Choroid plexus epithelial cell (primary cell): ENCODE measurements around the gene NKG7.

ENCODE experiments used
- DNase-seq: peaks from one replicate; pipeline ENCODE4 v3.0.0-alpha.2; 2010; ENCODE audit warnings: low read depth
- H3K4me3 ChIP-seq: 2 replicates; pipeline ENCODE4 v1.5.1; 2011; ENCODE audit warnings: low read depth, mild to moderate bottlenecking, control low read depth, low read length, moderate library complexity
- TF ChIP-seq, protein P1 (sequence below): conservative IDR thresholded peaks from 2 replicates; pipeline ENCODE4 v1.5.1; 2011; ENCODE audit warnings: low read depth, mild to moderate bottlenecking, control low read depth, inconsistent platforms, low read length, moderate library complexity

The NKG7 gene

GRCh38 chr19:51371186-51371690 is 1.2 kb downstream of the NKG7 start:
- DNase-seq, result no peak
- H3K4me3 ChIP-seq, result no peak overlapping the region
- TF ChIP-seq, protein P1, sequence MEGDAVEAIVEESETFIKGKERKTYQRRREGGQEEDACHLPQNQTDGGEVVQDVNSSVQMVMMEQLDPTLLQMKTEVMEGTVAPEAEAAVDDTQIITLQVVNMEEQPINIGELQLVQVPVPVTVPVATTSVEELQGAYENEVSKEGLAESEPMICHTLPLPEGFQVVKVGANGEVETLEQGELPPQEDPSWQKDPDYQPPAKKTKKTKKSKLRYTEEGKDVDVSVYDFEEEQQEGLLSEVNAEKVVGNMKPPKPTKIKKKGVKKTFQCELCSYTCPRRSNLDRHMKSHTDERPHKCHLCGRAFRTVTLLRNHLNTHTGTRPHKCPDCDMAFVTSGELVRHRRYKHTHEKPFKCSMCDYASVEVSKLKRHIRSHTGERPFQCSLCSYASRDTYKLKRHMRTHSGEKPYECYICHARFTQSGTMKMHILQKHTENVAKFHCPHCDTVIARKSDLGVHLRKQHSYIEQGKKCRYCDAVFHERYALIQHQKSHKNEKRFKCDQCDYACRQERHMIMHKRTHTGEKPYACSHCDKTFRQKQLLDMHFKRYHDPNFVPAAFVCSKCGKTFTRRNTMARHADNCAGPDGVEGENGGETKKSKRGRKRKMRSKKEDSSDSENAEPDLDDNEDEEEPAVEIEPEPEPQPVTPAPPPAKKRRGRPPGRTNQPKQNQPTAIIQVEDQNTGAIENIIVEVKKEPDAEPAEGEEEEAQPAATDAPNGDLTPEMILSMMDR, result no peak

DNA sequence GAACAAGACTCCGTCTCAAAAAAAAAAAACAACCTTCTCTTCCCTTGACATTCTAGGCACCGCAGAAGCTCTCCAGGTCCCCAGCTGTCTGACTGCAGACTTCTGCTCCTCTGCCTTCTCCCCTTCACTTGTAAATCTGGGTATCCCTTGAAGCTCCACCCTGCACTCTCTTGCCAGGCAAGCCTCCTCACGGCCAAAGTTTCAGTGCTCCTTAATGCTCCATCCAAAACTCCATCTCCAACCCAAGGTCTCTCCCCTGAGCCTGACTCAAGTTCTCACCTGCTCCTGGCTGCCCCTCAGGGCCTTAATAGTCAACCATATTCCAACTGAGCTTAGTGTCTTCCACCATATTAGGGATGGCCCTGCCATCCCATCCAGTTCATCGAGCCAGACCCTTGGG is 2.2 kb downstream of the NKG7 start:
- TF ChIP-seq, protein P1, result no peak
- no peak overlapping the region for H3K4me3 ChIP-seq
- DNase-seq, result no peak

DNA sequence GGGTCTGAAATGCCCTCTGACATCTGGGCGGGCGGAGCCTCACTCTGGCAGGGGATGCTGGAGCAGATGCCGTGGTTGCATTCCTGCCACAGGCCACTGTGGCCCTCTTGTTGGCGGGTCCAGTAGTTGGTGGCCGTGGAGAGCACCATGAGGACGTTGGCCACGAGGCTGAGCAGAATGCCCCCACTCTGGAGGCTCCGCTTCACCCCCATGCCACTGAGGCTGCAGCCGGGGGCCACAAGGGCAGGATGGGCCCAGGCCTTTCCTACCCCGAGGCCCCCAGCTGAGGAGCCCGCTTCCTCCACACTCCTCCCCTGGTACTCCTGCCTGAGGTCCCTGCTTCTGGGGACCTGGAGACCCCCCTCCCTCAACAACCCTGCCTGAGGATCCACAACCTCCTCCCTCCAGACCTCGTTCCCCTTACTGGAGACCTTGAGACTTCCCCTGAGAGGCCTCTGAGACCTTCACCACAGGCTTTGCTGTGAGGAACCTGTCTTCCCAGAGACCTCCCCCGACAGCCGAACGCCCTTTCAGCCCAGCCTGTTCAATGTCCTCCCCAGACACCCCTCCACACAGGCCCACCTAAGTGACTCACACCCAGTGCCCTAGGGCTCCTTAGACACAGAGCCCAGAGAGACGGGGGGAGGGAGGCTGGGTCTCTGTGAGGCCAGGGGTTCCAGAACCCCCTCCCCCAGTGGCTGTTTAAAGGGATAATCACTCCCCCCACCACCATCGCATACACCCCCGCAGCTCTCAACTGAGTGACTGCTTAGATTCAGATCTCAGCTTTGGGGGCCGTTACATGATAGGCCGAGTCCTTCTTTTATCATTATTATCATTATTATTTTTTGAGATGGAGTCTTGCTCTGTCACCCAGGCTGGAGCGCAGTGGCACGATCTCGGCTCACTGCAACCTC is 3.8 kb downstream of the NKG7 start, which contains the start of gene CLDND2:
Gene CLDND2, minus strand, starts transcription at position 638 of the 917 bp plus-strand sequence. Its CDS starts 426 bp downstream, at position 212.
- DNase-seq, result no peak
- TF ChIP-seq, protein P1, result no peak
- H3K4me3 ChIP-seq, result peak within 1 kb of the TSS; percentile 94

DNA sequence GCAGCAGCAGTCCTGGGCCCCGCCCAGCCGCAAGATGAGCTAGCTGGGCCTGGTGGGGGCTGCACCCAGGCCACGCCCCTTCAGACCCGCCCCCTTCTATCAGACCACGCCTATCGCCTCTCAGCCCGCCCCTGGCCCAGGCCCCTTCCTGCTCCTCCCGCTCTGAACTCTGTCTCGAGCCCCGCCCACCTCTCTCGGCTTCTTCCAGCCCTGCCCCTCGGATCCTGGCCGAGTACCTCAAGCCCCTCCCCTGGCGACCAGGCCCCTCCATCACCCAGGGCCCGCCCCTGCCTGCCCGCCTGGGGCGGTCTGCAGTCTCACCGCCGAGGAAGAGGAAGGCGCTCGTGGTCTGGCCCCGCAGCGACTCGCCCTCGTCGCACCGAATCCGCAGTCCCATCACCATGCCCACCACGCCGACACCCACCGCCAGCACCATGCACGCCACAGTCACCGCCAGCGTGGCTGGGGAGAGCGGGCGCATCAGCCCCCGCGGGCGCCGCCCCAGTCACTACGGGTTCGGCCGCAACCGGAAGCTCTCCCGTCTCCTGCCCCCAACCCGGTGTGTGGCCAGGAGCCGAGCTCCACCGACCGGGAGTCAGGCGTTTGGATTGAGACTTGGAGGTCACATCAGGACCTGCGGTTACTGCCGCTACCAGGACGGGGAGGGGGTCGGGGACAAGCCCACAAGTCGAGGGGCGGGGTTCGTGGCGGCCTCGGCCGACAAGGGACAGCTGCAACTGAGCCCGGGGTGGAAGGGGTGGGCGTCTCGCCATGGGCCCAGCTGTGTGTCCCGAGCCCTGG is 4.7 kb downstream of the NKG7 start:
- peak; percentile 100 for DNase-seq
- TF ChIP-seq, protein P1, result no peak
- H3K4me3 ChIP-seq, result peak overlapping the region; percentile 94

DNA sequence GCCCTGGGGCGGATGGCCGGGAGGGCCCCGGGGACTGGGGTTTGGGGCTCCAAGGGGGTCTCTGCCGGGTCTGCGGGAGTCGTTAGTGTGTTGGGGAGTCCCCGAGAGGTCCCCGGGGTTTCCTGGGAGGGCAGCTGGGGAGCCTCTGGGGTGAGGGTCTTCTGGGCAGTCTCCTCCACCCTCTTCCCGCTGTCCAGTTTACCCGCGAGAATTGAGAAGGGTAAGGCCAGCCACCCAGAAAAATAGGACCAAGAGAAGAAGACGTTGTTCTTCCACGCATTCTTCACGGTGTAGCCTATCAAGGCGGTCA is 5.2 kb downstream of the NKG7 start:
- H3K4me3 ChIP-seq, result peak overlapping the region; percentile 94
- TF ChIP-seq, protein P1, result no peak
- no peak for DNase-seq

GRCh38 chr19:51366389-51367254 is 5.8 kb downstream of the NKG7 start:
- TF ChIP-seq, protein P1, result no peak
- peak overlapping the region; percentile 94 for H3K4me3 ChIP-seq
- peak; percentile 99 for DNase-seq
